ENCODE results near the gene ARHGEF19.
"Not testable (repeated sequence)": the region's sequence is repeated elsewhere in the genome, so short reads cannot be mapped to it uniquely, and the experiment has no call there.

ARHGEF19 gene

GRCh38 chr1:16166117-16166516 is 46.3 kb downstream of the ARHGEF19 start:
- DNase-seq (ENCODE audit: low read depth in 2 of 2), result no peak

GRCh38 chr1:16165548-16165947 is 46.9 kb downstream of the ARHGEF19 start:
- DNase-seq (ENCODE audit: low read depth in 2 of 2), result no peak

DNA sequence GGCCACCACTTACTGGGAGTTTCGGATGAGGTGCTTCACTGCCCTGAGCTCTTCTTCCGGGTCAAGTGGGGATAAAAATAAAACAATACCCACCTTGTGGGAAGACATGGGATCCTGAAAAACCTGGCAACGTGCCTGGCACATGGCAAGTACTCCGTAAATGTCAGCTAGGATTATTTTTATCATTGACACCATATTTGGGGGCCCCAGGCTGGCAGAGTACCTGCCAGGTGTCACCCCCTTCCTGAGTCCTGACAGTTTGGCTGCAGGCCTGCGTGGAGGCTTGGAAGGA is 47.4 kb downstream of the ARHGEF19 start:
- DNase-seq (ENCODE audit: low read depth in 2 of 2), result no peak

- no peak for DNase-seq (ENCODE audit: low read depth in 2 of 2)
These were observed 48.0 kb downstream of the ARHGEF19 start for GRCh38 chr1:16164213-16165072.

GRCh38 chr1:16163608-16164212 is 48.7 kb downstream of the ARHGEF19 start:
- not testable (repeated sequence) for DNase-seq (ENCODE audit: low read depth in 2 of 2)

DNA sequence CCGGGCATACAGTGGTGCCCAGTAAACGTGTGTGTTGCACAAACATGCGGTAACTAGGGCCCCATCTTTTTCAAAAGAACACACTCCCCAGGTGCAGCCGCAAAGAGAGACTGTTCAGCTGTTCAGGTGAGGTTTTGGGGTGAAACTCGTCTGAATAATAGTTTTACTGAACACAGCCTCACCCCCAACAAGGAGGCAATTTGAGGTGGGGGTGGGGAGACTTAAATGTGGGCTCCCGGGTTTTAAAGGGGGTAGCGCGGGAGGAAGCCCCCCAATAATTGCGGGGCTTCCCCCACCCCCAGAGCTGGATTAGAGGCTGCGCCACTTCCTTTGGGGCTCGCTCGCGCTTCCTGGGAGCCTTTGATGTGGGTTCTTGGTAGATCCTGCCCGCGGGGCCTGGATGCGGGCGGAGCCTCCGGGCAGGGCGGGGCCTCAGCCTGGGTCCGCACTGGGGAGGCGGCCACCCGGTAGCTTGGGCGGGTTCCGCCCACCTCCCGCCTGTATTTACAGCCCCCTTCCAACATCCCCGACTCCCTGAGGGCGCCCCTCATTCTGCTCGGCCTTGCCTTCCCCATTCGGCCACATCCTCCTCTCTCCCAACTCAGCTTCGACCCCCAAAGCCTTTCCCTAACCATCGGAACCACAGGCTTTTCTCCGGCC is 50.2 kb downstream of the ARHGEF19 start:
- peak; percentile 31 to 58 for DNase-seq (ENCODE audit: low read depth in 2 of 2)

- DNase-seq (ENCODE audit: low read depth in 2 of 2), result no peak
These were observed 50.7 kb downstream of the ARHGEF19 start for GRCh38 chr1:16161717-16162116.

GRCh38 chr1:16158993-16159831 is 53.2 kb downstream of the ARHGEF19 start:
- no peak for DNase-seq (ENCODE audit: low read depth in 2 of 2)

DNA sequence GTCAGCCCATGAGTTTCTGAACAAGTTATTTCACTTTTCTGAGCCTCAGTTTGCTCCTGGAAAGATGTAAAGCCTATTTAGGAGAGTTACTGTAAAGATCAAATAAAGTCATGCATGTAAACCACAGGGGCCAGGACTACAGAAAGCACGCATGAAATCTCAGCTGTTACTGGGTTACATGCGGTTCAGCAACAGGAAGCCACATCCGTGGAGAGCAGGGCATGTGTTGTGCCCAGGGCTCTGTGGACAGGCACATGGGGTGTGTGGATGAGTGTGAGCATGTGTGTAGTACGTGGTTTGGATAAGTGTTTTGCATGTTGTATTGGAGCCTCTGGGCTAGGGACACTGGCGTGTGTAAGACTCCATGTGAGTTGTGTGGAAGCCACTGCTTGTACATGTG is 54.4 kb downstream of the ARHGEF19 start:
- DNase-seq (ENCODE audit: low read depth in 2 of 2), result no peak

DNA sequence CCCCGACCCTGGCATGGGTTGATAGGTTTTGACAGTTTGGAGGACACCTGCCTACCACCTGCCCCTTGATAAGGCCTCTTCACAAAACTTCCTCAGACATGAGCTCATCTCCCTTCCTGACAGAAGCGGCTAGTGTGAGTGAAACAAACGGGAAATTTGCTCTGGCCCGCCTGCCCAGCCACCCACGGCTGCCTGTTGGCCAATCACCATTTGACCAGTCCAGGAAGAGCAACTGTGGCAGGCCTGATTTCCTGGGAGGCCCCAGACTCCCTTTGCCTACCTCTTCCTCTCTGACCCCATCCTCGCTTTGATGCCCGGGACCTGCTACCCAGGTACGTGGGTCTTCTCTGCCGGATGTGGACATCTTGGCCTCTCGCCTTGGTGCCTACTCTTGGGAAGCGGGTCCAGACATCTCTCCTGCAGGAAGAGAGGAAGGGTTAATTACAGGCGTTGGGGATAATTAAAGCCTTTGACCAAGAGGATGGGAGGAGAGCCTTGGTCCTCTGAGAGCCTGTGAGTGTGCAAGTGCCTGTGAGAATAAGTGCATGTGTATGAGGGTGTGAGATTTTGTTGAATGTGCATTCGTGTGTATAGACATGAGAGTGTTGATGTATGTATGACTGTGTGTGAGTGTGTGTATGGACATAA is 55.5 kb downstream of the ARHGEF19 start:
- no peak for DNase-seq (ENCODE audit: low read depth in 2 of 2)

GRCh38 chr1:16155537-16156410 is 56.7 kb downstream of the ARHGEF19 start, which contains the start of gene EPHA2:
Gene EPHA2 (minus strand): TSS chr1:16156069. CDS start chr1:16155932, 137 bp downstream.
- no peak for DNase-seq (ENCODE audit: low read depth in 2 of 2)

DNA sequence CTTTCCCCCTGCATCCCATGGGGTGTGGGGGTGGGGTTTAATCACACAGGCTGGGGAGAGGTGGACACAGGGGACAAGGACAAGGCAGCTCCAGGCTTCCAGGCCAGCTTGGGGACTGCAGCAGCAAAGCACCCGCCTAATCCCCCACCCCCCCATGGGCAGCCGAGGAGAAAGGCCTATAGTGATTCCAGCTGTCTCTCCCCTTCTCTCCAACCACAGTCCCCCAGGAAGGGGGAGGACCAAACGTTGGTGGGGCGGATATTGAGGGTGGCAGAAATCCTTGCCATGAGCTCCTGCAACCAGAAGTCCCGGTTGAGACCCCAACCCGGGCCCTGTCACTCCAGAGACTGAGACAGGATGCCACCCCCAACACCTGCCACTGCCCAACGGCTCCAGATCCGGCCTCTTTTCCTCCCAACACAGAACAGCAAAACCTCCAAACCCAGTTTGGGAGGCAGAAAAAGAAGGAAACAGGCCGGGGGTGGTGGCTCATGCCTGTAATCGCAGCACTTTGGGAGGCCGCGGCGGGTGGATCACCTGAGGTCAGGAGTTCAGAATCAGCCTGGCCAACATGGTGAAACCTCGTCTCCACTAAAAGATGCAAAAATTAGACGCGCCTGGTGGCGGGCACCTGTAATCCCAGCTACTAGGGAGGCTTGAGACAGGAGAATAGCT is 58.3 kb downstream of the ARHGEF19 start:
- DNase-seq (ENCODE audit: low read depth in 2 of 2), result no peak

GRCh38 chr1:16153096-16153998 is 59.1 kb downstream of the ARHGEF19 start:
- no peak for DNase-seq (ENCODE audit: low read depth in 2 of 2)

DNA sequence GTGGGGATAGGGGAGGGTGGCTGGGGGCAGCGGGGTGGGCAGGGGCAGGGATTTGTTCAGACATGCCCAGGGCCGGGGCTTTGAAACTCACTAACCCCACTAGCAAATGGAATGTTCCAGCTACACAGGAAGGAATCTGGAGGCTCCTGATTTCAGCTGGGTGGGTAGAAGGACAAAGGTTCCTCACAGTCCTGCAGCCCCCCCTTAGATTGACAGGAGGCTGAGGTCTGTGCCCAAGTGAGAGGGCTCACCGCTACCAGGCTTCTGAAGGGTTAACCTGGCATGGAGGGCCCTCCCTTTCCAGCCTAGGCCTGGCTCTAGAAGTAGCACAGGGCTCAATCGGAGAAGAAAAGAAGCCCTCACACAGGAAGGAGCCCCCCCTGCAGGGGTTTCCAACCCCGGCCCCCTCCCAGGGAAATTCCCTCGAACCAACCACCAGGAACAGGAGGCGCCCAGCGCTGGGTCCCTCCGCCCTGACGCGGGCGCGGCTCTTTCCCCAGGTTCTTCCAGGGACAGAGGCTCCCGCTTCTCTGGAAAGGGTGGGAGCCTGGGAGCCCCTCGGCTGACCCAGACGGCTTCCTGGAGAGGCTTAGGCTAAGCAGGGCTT is 59.9 kb downstream of the ARHGEF19 start:
- DNase-seq (ENCODE audit: low read depth in 2 of 2), result no peak

GRCh38 chr1:16151995-16152384 is 60.5 kb downstream of the ARHGEF19 start:
- no peak for DNase-seq (ENCODE audit: low read depth in 2 of 2)

- DNase-seq (ENCODE audit: low read depth in 2 of 2), result no peak
These were observed 61.1 kb downstream of the ARHGEF19 start for GRCh38 chr1:16151196-16151994.

DNA sequence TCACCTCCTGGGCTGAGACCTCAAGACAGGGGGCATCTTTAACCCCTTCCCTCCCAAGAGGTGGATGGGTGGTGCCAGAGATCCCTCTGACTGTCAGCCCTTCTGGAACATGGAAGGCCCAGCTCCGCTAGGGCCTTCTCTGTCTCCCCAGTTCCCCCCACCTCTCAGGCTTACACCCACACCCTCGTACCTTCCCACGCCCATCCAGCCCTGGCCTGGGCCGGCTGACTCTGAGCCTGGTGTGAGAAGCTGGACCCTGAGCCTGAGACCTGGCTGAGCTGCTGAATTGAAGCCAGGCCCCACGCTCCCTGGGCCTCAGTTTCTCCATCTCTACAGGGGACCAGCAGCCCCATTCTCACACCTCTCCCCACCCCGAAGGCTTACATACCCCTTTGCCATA is 61.9 kb downstream of the ARHGEF19 start:
- DNase-seq (ENCODE audit: low read depth in 2 of 2), result no peak
